ENCODE results near the gene NOL4L. TPM values are rescaled to one million over a fixed set of nuclear protein-coding genes. Genes with fewer than 3 reads are reported as not detected.

Gene NOL4L
- total and polyA plus RNA-seq, 2 experiments from 2014 or later, result 38.8 to 39.2 TPM

DNA sequence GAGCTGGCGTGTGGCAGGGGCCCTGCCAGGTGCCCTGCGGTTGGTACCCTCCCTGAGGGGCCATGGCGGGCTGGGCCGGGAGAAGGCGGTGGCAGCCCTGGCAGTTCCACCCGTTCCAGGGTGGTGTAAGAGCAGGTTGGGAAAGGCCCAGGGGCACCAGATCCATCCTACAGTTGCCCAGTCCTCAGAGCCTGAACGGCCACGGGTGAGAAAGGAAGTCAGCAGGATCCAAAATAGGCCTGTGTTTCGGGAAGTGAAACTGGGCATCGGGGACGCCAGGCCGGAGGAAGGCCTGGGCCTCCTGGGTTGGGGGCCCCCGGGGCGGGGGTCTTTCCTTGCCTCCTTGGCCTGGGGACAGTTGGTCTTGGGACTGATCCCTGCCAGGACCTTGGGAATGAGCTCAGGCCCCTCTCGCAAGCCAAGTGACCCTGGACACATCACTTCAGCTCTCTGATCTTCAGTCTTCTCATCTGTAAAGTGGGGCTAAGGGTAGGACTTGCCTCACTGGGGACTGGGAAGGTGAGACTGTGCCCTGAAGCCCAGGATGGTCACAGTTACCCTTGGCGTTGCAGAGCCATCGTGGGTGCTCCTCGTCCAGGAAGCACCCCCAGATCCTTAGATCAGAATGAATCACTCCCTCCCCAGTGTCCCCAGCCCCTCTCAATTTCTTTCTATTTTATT is 18.1 kb upstream of the NOL4L start (continued):
- TF ChIP-seq ZNF462 (CRISPR knock-in tag; IDR thresholded peaks at IDR 0.05), result no peak
- no peak for TF ChIP-seq CREB1 (CRISPR knock-in tag; IDR thresholded peaks at IDR 0.05; ENCODE audit: low read depth)

DNA sequence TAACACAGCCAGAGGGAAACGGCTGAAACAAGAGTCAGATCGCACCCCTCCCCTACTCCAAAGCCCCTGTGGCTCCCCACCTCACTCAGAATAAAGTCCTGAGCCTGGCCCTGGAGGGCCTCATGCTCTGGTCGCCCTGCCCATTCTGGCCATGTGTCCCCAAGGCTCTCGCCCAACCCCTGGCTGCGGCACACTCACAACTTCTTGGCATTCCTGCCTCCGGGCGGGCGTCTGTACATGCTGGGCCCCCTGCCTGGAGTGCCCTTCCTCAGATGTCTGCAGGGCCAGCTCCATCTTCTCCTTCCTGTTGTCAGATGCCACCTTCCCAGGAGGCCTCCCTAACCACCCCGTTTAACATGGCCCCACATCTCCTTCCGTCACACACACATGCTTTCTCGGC is 17.1 kb upstream of the NOL4L start:
- Mint-ChIP-seq H3K27me3 (ENCODE audit: insufficient read depth, low read depth, poor library complexity) (peaks cover 3% of the 10 kb centered on the region), H3K4me3 (no peak overlapping the region; the same call in 2 of the 3 replicates), H3K36me3 (ENCODE audit: low read depth) (no peaks in the 10 kb centered on the region), H3K4me1 (peaks cover 5% of the 10 kb centered on the region), H3K27ac (no peak overlapping the region), H3K9me3 (no peaks in the 10 kb centered on the region; the same call in 2 of the 3 replicates)
- ATAC-seq, result no peak
- Histone ChIP-seq H3K4me3 (no peak overlapping the region), H3K36me3 (ENCODE audit: insufficient read depth) (no peaks in the 10 kb centered on the region), H3K4me1 (ENCODE audit: insufficient read depth) (peaks cover 11% of the 10 kb centered on the region), H3K27ac (ENCODE audit: low read depth) (no peak overlapping the region), H3K79me2 (replicated peaks; ENCODE audit: insufficient read depth) (no peaks in the 10 kb centered on the region), H3F3A (replicated peaks; ENCODE audit: low read depth) (peaks cover 10% of the 10 kb centered on the region; the same call in 1 of the 2 replicates), H2AFZ (peak overlapping the region; percentile 23; the same call in 1 of the 2 replicates), H3K4me2 (no peak overlapping the region), H3K27me3 (ENCODE audit: insufficient read depth) (no peaks in the 10 kb centered on the region), H4K20me1 (replicated peaks; ENCODE audit: insufficient read depth) (no peaks in the 10 kb centered on the region), H3K9me2 (ENCODE audit: insufficient read depth) (no peaks in the 10 kb centered on the region)
- no peak for DNase-seq (ENCODE audit: low spot score)
- TF ChIP-seq NANOG (IDR thresholded peaks at IDR 0.05; ENCODE audit: borderline replicate concordance) (no peak), REST (IDR thresholded peaks at IDR 0.05; ENCODE audit: unreplicated experiment) (no peak), JUNB (IDR thresholded peaks at IDR 0.05; ENCODE audit: unreplicated experiment) (no peak), ZNF331 (CRISPR knock-in tag; IDR thresholded peaks at IDR 0.05; ENCODE audit: low read depth) (no peak), CREB1 (CRISPR knock-in tag; IDR thresholded peaks at IDR 0.05; ENCODE audit: low read depth) (no peak), EZH2phosphoT487 (IDR thresholded peaks at IDR 0.05; ENCODE audit: unreplicated experiment) (no peak)

Data from GM23338 (cell line).